HepG2 (cell line): ENCODE results near the gene RABEP2. TPM values are rescaled to one million over a fixed set of nuclear protein-coding genes. Genes with fewer than 3 reads are reported as not detected.

Experiments
- ATAC-seq: fragments of 200-7000 bp; cut with Tn5 transposase; 3 replicates; pipeline ENCODE4 v1.9.1; 2020; ENCODE audit warnings: mild to moderate bottlenecking, moderate library complexity
- Bru-seq: library from RNA; stranded (reverse); fragments of 400-500 nt; gene quantifications from one replicate; lab custom pipeline; 2021; lab: Mats Ljungman, UMichigan
- BruChase-seq, 2 experiments: library from RNA; stranded (reverse); fragments of 400-500 nt; gene quantifications; one replicate each; lab custom pipeline; 2021; lab: Mats Ljungman, UMichigan
- BruUV-seq: library from RNA; stranded (reverse); fragments of 400-500 nt; replicated peaks from 2 replicates; lab custom pipeline; 2021; lab: Mats Ljungman, UMichigan
- CTCF ChIA-PET: fragments of 300-600 bp; formaldehyde crosslinking; extraction: SDS; loops from one replicate; lab custom pipeline; 2021; ENCODE audit warnings: low total read pairs, inconsistent platforms, low intra/inter-chr PET ratio; lab: Yijun Ruan, JAX
- POLR2A ChIA-PET: fragments of 350-600 bp; sonication (Branson Sonifier 250); formaldehyde crosslinking; loops from one replicate; lab custom pipeline; 2020; ENCODE audit warnings: antibody characterized with exemption, inconsistent platforms; lab: Yijun Ruan, JAX
- DNase-seq: peaks from one replicate; pipeline ENCODE4 v3.0.0-alpha.2; 2015; ENCODE audit warnings: low spot score
- FAIRE-seq: peaks from 3 replicates; lab custom pipeline; 2011; peaks lifted over from hg19 to GRCh38; lab: Jason Lieb, UNC
- H2AFZ ChIP-seq: one replicate; pipeline ENCODE4 v1.6.1; 2011; ENCODE audit warnings: low read length, inconsistent platforms
- H3K27ac ChIP-seq: fragments of 300-600 bp; 3 replicates; pipeline ENCODE4 v1.8.0; 2011; ENCODE audit warnings: mixed run types, mild to moderate bottlenecking, mixed read lengths, low read length, inconsistent platforms; ENCODE audit not compliant: insufficient read depth; ENCODE audit errors: extremely low read length
- H3K27me3 ChIP-seq, 2 experiments: fragments of 200-600 bp in 1 of 2; 2 replicates in 1 of 2; 3 replicates in 1 of 2; pipeline versions ENCODE4 v1.6.0 to v1.8.0; 2011; ENCODE audit warnings: low read length in 2 of 2, mild to moderate bottlenecking in 2 of 2, moderate library complexity in 2 of 2, inconsistent platforms in 1 of 2; ENCODE audit not compliant: insufficient read depth in 2 of 2, control insufficient read depth in 1 of 2
- H3K36me3 ChIP-seq, 2 experiments: fragments of 200-600 bp in 1 of 2; replicated peaks in 1 of 2; 2 replicates in 1 of 2; 3 replicates in 1 of 2; pipeline versions ENCODE4 v1.5.1 to v1.8.0; 2011; ENCODE audit warnings: low read length in 2 of 2, inconsistent platforms in 1 of 2; ENCODE audit not compliant: insufficient read depth in 2 of 2, control insufficient read depth in 1 of 2
- H3K4me1 ChIP-seq: 2 replicates; pipeline ENCODE4 v1.5.1; 2012; ENCODE audit warnings: low read length, inconsistent platforms; ENCODE audit not compliant: insufficient read depth
- H3K4me2 ChIP-seq: 2 replicates; pipeline ENCODE4 v1.6.0; 2011; ENCODE audit warnings: low read depth, low read length, inconsistent platforms
- H3K4me3 ChIP-seq, 3 experiments: fragments of 200-600 bp in 1 of 3; sonication (generic), shearing (Covaris generic) in 1 of 3; replicated peaks in 1 of 3; 2 replicates each; pipeline ENCODE4 v1.5.1; 2011 to 2016; ENCODE audit warnings: low read length in 3 of 3, inconsistent platforms in 2 of 3, low read depth in 2 of 3, mild to moderate bottlenecking in 2 of 3, control low read depth in 1 of 3, mixed read lengths in 1 of 3; ENCODE audit not compliant: insufficient read depth in 1 of 3
- H3K79me2 ChIP-seq: one replicate; pipeline ENCODE4 v1.6.1; 2011; ENCODE audit warnings: low read length, inconsistent platforms; ENCODE audit not compliant: insufficient read depth
- H3K9ac ChIP-seq: 2 replicates; pipeline ENCODE4 v1.6.0; 2011; ENCODE audit warnings: mild to moderate bottlenecking, low read depth, low read length, inconsistent platforms; ENCODE audit not compliant: insufficient read depth
- H3K9me3 ChIP-seq: 2 replicates; pipeline ENCODE4 v1.5.1; 2012; ENCODE audit warnings: mild to moderate bottlenecking, low read length
- H4K20me1 ChIP-seq: 2 replicates; pipeline ENCODE4 v1.6.0; 2011; ENCODE audit warnings: inconsistent platforms, mild to moderate bottlenecking, low read length, moderate library complexity; ENCODE audit not compliant: insufficient read depth
- DRAP1 ChIP-seq: IDR thresholded peaks from 2 replicates; pipeline ENCODE4 v1.6.1; 2016; ENCODE audit warnings: missing genetic modification reagents, missing compliant biosample characterization
- HNF4G ChIP-seq, 2 experiments: sonication (generic) in 1 of 2; formaldehyde crosslinking in 1 of 2; IDR thresholded peaks; 2 replicates each; pipeline versions ENCODE4 v1.4.0 to v1.6.1; 2011 to 2020; ENCODE audit warnings: borderline replicate concordance in 2 of 2, low read depth in 2 of 2, mild to moderate bottlenecking in 2 of 2, low read length in 1 of 2, missing genetic modification reagents in 1 of 2, moderate library complexity in 1 of 2
- ZBTB21 ChIP-seq: sonication (generic); formaldehyde crosslinking; IDR thresholded peaks from 2 replicates; pipeline ENCODE4 v1.4.0; 2020; ENCODE audit warnings: missing genetic modification reagents
- ZNF263 ChIP-seq: sonication (generic); formaldehyde crosslinking; IDR thresholded peaks from 2 replicates; pipeline ENCODE4 v1.4.0; 2020; ENCODE audit warnings: missing genetic modification reagents
- ZNF333 ChIP-seq: sonication (generic); formaldehyde crosslinking; IDR thresholded peaks from 2 replicates; pipeline ENCODE4 v1.4.0; 2020; ENCODE audit warnings: mild to moderate bottlenecking, missing genetic modification reagents, borderline replicate concordance
- ZNF646 ChIP-seq: sonication (generic); formaldehyde crosslinking; IDR thresholded peaks from 2 replicates; pipeline ENCODE4 v1.9.0; 2021; ENCODE audit warnings: mild to moderate bottlenecking, missing genetic modification reagents
- WGBS: methylation state at CpG from one replicate; pipeline ENCODE4 v1.1.6; 2017; ENCODE audit warnings: low lambda C conversion rate; 5-methylcytosine and 5-hydroxymethylcytosine counted together
- in situ Hi-C: cut with HindIII; loops from 2 replicates; pipeline ENCODE4 v1.10.0; 2017; ENCODE audit warnings: low pct_unique_long_range_greater_than_20kb; ENCODE audit not compliant: extremely low pct_ligation_motif_present
- intact Hi-C: fragments of 100-400 bp; cut with micrococcal nuclease; formaldehyde crosslinking; loops from one replicate; pipeline ENCODE4 v1.10.0; 2022; ENCODE audit not compliant: unreplicated experiment
- long read RNA-seq, 2 experiments: library from RNA in 1 of 2; library from polyadenylated mRNA in 1 of 2; stranded (forward) in 1 of 2; unstranded in 1 of 2; transcript quantifications; one replicate each; pipeline ENCODE4 v2.0.0, GENCODE V29; 2019 to 2022
- polyA minus RNA-seq, 3 experiments: library from RNA; depleted of rRNA, polyadenylated mRNA; stranded (reverse); fragments of >200 nt; gene quantifications; 2 replicates each; pipeline ENCODE4 v1.2.3, GENCODE V29; 2011; ENCODE audit warnings: low replicate concordance in 1 of 3
- polyA plus RNA-seq, 8 experiments: library from polyadenylated mRNA; depleted of rRNA in 3 of 8; stranded (reverse) in 7 of 8; unstranded in 1 of 8; fragments of >200 nt; fragmentation: Illumina TruSeq in 4 of 8; extraction: Trizol in 4 of 8; gene quantifications; 2 replicates each; pipeline versions ENCODE4 v1.2.1 to v1.2.3, GENCODE V29; 2011 to 2016; ENCODE audit warnings: low read depth in 4 of 8, missing spikeins in 1 of 8, mixed read lengths in 1 of 8; ENCODE audit not compliant: insufficient read depth in 1 of 8
- total RNA-seq, 5 experiments: library from RNA; depleted of rRNA; stranded (reverse); fragments of >200 nt; fragmentation: Illumina TruSeq; extraction: Trizol; gene quantifications; 2 replicates each; pipeline ENCODE4 v1.2.3, GENCODE V29; 2016; ENCODE audit warnings: low read depth in 1 of 5
- TF ChIP-seq, protein P1 (sequence below): sonication (generic); formaldehyde crosslinking; IDR thresholded peaks from 2 replicates; pipeline ENCODE4 v1.4.0; 2020; ENCODE audit warnings: missing genetic modification reagents

RABEP2 gene
- total RNA-seq (2016; rRNA removed; fragmentation: Illumina TruSeq; extraction: Trizol) = 16.1 and 18.4 TPM in 2 replicates
- total RNA-seq (2016; cell fraction: cytosol; rRNA removed; fragmentation: Illumina TruSeq; extraction: Trizol; ENCODE audit: low read depth) = 2.9 and 3.6 TPM in 2 replicates
- total RNA-seq (2016; cell fraction: insoluble cytoplasmic fraction; rRNA removed; fragmentation: Illumina TruSeq; extraction: Trizol) = 13.9 and 19.6 TPM in 2 replicates
- total RNA-seq (2016; cell fraction: membrane; rRNA removed; fragmentation: Illumina TruSeq; extraction: Trizol) = 7.5 and 8.4 TPM in 2 replicates
- 10.2 and 11.4 TPM in 2 replicates for total RNA-seq (2016; cell fraction: nucleus; rRNA removed; fragmentation: Illumina TruSeq; extraction: Trizol)
- polyA plus RNA-seq (2011; rRNA removed) = 10.8 and 12.4 TPM in 2 replicates
- polyA plus RNA-seq (2011; cell fraction: cytosol; rRNA removed) = 8.5 and 13.3 TPM in 2 replicates
- 28.2 and 32.3 TPM in 2 replicates for polyA plus RNA-seq (2011; cell fraction: nucleus; rRNA removed)
- 5.7 and 7.3 TPM in 2 replicates for polyA plus RNA-seq (2012)
- 1.9 and 2.8 TPM in 2 replicates for polyA plus RNA-seq (2016; cell fraction: cytosol; fragmentation: Illumina TruSeq; extraction: Trizol; ENCODE audit: low read depth)
- 9.8 and 12.4 TPM in 2 replicates for polyA plus RNA-seq (2016; cell fraction: insoluble cytoplasmic fraction; fragmentation: Illumina TruSeq; extraction: Trizol; ENCODE audit: low read depth)
- 4.5 and 4.9 TPM in 2 replicates for polyA plus RNA-seq (2016; cell fraction: membrane; fragmentation: Illumina TruSeq; extraction: Trizol; ENCODE audit: low read depth)
- polyA plus RNA-seq (2016; cell fraction: nucleus; fragmentation: Illumina TruSeq; extraction: Trizol; ENCODE audit: insufficient read depth, low read depth) = 17.2 and 17.9 TPM in 2 replicates
- polyA minus RNA-seq (2011; rRNA and poly(A)+ RNA removed; ENCODE audit: low replicate concordance) = 5.5 and 7.5 TPM in 2 replicates
- 5.5 and 7.4 TPM in 2 replicates for polyA minus RNA-seq (2011; cell fraction: cytosol; rRNA and poly(A)+ RNA removed)
- polyA minus RNA-seq (2011; cell fraction: nucleus; rRNA and poly(A)+ RNA removed) = 6.2 and 7.5 TPM in 2 replicates
- percentile 56 among the genes with signal in this experiment for Bru-seq, nascent RNA
- BruChase-seq, experiment 1, labeled RNA remaining after a 6-hour chase = percentile 63 among the genes with signal in this experiment
- BruChase-seq, experiment 2, labeled RNA remaining after a 2-hour chase = percentile 58 among the genes with signal in this experiment
- long read RNA-seq, experiment 1, partial matches to known transcripts = 2 of 5 reads
- long read RNA-seq, experiment 1, other reads (novel, unspliced or antisense) = 2 of 5 reads
- long read RNA-seq, experiment 2, partial matches to known transcripts = 11 of 19 reads
- long read RNA-seq, experiment 2, other reads (novel, unspliced or antisense) = 5 of 19 reads

GRCh38 chr16:28924762-28925385 is at the start of gene RABEP2:
TSS of gene RABEP2 (minus strand) at chr16:28925238. CDS start at chr16:28925163, 75 bp downstream.
- Histone ChIP-seq H3K27ac (peak within 1 kb of the TSS; percentile 89), H3K4me1 (peaks cover 71% of the 10 kb centered on the region), H3K79me2 (no peaks in the 10 kb centered on the region), H3K4me3 (peak within 1 kb of the TSS; percentile 84 to 99 (median 87)), H3K9ac (peak within 1 kb of the TSS; percentile 82), H3K4me2 (peak within 1 kb of the TSS; percentile 98), H4K20me1 (no peaks in the 10 kb centered on the region; the same call in 1 of the 2 replicates), H3K27me3 (no peaks in the 10 kb centered on the region), H3K36me3 (peaks cover 0 to under 1% of the 10 kb centered on the region in 2 experiments; a peak in 2 of 5 replicates), H2AFZ (no peak within 1 kb of the TSS), H3K9me3 (no peaks in the 10 kb centered on the region)
- intact Hi-C loops (loop anchor here (5.0 kb wide), 2 partner anchors 38 to 78 kb away; partner anchors contain the start of gene TUFM), in situ Hi-C loops (no loop called here)
- peak; percentile 86 for DNase-seq
- peak; percentile 85 for ATAC-seq
- no TSS peak for BruUV-seq
- FAIRE-seq = no peak
- 1% methylated on average over 60 of the region's 66 CpGs for WGBS
- POLR2A ChIA-PET = interaction anchor here (0.5 to 5.7 kb wide), 9 partner anchors 8 to 103 kb away, joined by 3 to 77 read pairs (median 11); partner anchors contain the start of genes ATXN2L, NFATC2IP, SH2B1 and TUFM
- CTCF ChIA-PET = interaction anchor here (3.9 kb wide), 1 partner anchor 21 kb away, joined by 8 read pairs; no protein-coding TSS in a partner anchor
- no peak for TF ChIP-seq ZBTB21 (CRISPR knock-in tag)
- no peak for TF ChIP-seq ZNF333 (CRISPR knock-in tag)
- peak; percentile 69 for TF ChIP-seq ZNF263 (CRISPR knock-in tag)
- TF ChIP-seq ZNF646 (CRISPR knock-in tag) = no peak
- TF ChIP-seq DRAP1 (CRISPR knock-in tag) = peak; percentile 73
- TF ChIP-seq HNF4G (IDR thresholded peaks at IDR 0.05; ENCODE audit: borderline replicate concordance, low read depth, low read length) = peak; percentile 66; the same call in 1 of the 2 replicates
- TF ChIP-seq HNF4G (CRISPR knock-in tag; IDR thresholded peaks at IDR 0.05; ENCODE audit: borderline replicate concordance, low read depth) = no peak
- TF ChIP-seq, protein P1, sequence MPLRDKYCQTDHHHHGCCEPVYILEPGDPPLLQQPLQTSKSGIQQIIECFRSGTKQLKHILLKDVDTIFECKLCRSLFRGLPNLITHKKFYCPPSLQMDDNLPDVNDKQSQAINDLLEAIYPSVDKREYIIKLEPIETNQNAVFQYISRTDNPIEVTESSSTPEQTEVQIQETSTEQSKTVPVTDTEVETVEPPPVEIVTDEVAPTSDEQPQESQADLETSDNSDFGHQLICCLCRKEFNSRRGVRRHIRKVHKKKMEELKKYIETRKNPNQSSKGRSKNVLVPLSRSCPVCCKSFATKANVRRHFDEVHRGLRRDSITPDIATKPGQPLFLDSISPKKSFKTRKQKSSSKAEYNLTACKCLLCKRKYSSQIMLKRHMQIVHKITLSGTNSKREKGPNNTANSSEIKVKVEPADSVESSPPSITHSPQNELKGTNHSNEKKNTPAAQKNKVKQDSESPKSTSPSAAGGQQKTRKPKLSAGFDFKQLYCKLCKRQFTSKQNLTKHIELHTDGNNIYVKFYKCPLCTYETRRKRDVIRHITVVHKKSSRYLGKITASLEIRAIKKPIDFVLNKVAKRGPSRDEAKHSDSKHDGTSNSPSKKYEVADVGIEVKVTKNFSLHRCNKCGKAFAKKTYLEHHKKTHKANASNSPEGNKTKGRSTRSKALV (CRISPR knock-in tag) = no peak
